ENCODE measurements around the gene USP40. TPM values are rescaled to one million over a fixed set of nuclear protein-coding genes. Genes with fewer than 3 reads are reported as not detected.
A peak's percentile ranks its signal among the peaks of the same experiment; 100 is the strongest.

The USP40 gene
- total RNA-seq, 4 donors from 2014 or later, result 30.7 to 113 (median 41.3) TPM

DNA sequence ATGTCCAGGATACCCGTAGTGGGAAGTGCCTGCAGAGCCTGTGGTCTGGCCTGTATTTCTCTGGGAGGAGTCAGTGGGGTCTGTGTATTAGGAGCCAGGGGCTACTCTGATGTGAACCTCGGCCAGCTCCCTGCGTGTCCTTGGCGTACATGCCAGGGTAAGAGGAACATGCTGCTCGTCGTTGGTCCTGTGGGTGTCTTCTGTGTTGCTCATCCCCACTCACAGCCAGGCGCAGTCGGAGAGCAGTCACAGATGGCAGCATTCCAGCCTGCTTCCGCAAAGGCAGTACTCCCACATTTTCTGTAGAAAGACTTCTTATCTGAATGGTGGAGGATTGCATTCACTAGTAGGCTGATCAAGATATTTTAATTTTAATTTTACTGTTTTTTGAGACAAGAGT, 127.4 kb downstream of the USP40 start:
- Histone ChIP-seq H3K27me3 (no peaks in the 10 kb centered on the region), H3K9me3 (no peaks in the 10 kb centered on the region), H3K27ac (no peak overlapping the region), H3K4me1 (peaks cover 0 to 7% (median 2%) of the 10 kb centered on the region in 4 donors), H3K4me3 (no peak overlapping the region), H3K36me3 (peaks cover 0 to 13% (median 7%) of the 10 kb centered on the region in 4 donors)
- TF ChIP-seq EP300 (IDR thresholded peaks at IDR 0.05; ENCODE audit: low read depth) (no peak), POLR2AphosphoS5 (IDR thresholded peaks at IDR 0.05) (no peak), POLR2A (IDR thresholded peaks at IDR 0.05) (no peak)
- TF ChIP-seq, protein P1, sequence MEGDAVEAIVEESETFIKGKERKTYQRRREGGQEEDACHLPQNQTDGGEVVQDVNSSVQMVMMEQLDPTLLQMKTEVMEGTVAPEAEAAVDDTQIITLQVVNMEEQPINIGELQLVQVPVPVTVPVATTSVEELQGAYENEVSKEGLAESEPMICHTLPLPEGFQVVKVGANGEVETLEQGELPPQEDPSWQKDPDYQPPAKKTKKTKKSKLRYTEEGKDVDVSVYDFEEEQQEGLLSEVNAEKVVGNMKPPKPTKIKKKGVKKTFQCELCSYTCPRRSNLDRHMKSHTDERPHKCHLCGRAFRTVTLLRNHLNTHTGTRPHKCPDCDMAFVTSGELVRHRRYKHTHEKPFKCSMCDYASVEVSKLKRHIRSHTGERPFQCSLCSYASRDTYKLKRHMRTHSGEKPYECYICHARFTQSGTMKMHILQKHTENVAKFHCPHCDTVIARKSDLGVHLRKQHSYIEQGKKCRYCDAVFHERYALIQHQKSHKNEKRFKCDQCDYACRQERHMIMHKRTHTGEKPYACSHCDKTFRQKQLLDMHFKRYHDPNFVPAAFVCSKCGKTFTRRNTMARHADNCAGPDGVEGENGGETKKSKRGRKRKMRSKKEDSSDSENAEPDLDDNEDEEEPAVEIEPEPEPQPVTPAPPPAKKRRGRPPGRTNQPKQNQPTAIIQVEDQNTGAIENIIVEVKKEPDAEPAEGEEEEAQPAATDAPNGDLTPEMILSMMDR (IDR thresholded peaks at IDR 0.05), result no peak
- no peak for DNase-seq
- in situ Hi-C loops (cut with MboI; ENCODE audit: low pct_ligation_motif_present in 1 of 4, low pct_unique_long_range_greater_than_20kb in 1 of 4, low sequenced_read_pairs in 3 of 4) (loop anchor here in 1 of 4 donors (25.0 kb wide), 1 partner anchor 152 kb away; no protein-coding TSS in a partner anchor), intact Hi-C loops (cut with DNase I; ENCODE audit: low total_unique reads) (no loop called here)
- WGBS, 2 donors (ENCODE audit: low coverage in 1 of 2), result 78 to 84% methylated on average over 3 to 9 of the region's 9 CpGs

DNA sequence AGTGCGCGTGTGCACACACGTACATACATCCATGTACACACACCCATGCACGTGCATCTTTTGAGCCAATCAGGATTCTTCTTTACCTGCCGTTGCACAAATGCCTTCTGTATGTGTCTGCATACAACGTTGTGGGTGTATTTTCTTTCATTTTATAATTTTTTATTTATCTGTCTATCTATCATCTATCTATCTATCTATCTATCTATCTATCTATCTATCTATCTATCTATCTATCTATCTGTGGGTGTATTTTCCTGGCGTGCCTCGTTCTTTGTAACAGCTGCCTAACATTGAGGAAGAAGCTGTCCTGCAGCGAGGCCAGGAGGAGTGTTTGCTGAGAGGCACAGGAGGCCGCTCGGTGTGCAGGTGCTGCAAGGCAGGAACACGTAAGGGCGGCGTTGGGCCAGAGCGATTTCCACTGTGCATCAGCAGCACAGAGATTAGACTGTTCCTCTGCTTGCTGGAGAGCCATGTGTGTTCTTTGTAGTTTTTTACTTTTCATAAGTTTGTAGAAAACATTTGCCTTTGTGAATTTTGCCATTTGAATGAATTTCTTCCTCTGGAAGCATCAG, 127.9 kb downstream of the USP40 start:
- no peak for TF ChIP-seq POLR2A (IDR thresholded peaks at IDR 0.05)
- no peak for TF ChIP-seq POLR2AphosphoS5 (IDR thresholded peaks at IDR 0.05)
- TF ChIP-seq, protein P1 (IDR thresholded peaks at IDR 0.05), result no peak
- no peak for TF ChIP-seq EP300 (IDR thresholded peaks at IDR 0.05; ENCODE audit: low read depth)
- in situ Hi-C loops (cut with MboI; ENCODE audit: low pct_ligation_motif_present in 1 of 4, low pct_unique_long_range_greater_than_20kb in 1 of 4, low sequenced_read_pairs in 3 of 4) (loop anchor here in 1 of 4 donors (25.0 kb wide), 1 partner anchor 151 kb away; no protein-coding TSS in a partner anchor), intact Hi-C loops (cut with DNase I; ENCODE audit: low total_unique reads) (no loop called here)
- 92 to 93% methylated on average over 11 to 15 of the region's 15 CpGs for WGBS, 2 donors (ENCODE audit: low coverage in 1 of 2)
- no peaks in the 10 kb centered on the region for H3K27me3 ChIP-seq
- H3K4me3 ChIP-seq, result no peak overlapping the region
- peaks cover 0 to 13% (median 7%) of the 10 kb centered on the region in 4 donors for H3K36me3 ChIP-seq
- H3K4me1 ChIP-seq, result peaks cover 0 to 7% (median 3%) of the 10 kb centered on the region in 4 donors
- no peak for DNase-seq
- H3K9me3 ChIP-seq, result no peaks in the 10 kb centered on the region
- no peak overlapping the region for H3K27ac ChIP-seq

DNA sequence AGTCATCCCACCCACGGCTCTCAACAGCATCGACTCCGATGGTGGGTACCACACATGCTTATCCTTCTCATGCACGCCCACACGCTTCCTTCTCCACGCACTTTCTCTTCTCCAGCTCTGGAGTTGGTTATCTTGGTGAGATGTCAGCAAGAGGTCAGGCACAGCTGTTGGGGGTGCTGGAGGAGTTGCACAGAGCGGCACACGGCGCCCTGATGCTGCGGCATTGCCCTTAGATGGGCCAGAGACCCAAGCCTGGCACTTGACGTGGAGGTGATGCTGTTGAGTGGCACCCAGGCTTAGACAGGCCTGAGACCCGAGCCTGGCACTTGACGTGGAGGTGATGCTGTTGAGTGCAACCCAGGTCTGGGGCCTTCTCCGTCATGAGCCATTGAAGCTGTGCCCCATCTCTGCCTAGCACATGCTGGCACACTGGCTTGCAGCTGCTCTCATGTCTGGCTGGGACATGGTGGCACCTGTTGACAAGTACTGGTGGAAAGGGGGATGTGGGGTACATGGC, 129.1 kb downstream of the USP40 start:
- WGBS, 2 donors (ENCODE audit: low coverage in 1 of 2), result 98% methylated on average over 14 of the region's 14 CpGs; no CpG with 5 or more reads in 1 of the 2 donors
- H3K4me1 ChIP-seq, result peaks cover 0 to 3% (median 0%) of the 10 kb centered on the region in 4 donors
- no peak for DNase-seq
- no peak overlapping the region for H3K27ac ChIP-seq
- no peak for TF ChIP-seq EP300 (IDR thresholded peaks at IDR 0.05; ENCODE audit: low read depth)
- TF ChIP-seq, protein P1 (IDR thresholded peaks at IDR 0.05), result no peak
- no peak for TF ChIP-seq POLR2A (IDR thresholded peaks at IDR 0.05)
- TF ChIP-seq POLR2AphosphoS5 (IDR thresholded peaks at IDR 0.05), result no peak
- peaks cover 0 to 13% (median 7%) of the 10 kb centered on the region in 4 donors for H3K36me3 ChIP-seq
- no peak overlapping the region for H3K4me3 ChIP-seq
- no peaks in the 10 kb centered on the region for H3K9me3 ChIP-seq
- in situ Hi-C loops (cut with MboI; ENCODE audit: low pct_ligation_motif_present in 1 of 4, low pct_unique_long_range_greater_than_20kb in 1 of 4, low sequenced_read_pairs in 3 of 4), result loop anchor here in 1 of 4 donors (25.0 kb wide), 1 partner anchor 150 kb away; no protein-coding TSS in a partner anchor
- intact Hi-C loops (cut with DNase I; ENCODE audit: low total_unique reads), result no loop called here
- no peaks in the 10 kb centered on the region for H3K27me3 ChIP-seq

DNA sequence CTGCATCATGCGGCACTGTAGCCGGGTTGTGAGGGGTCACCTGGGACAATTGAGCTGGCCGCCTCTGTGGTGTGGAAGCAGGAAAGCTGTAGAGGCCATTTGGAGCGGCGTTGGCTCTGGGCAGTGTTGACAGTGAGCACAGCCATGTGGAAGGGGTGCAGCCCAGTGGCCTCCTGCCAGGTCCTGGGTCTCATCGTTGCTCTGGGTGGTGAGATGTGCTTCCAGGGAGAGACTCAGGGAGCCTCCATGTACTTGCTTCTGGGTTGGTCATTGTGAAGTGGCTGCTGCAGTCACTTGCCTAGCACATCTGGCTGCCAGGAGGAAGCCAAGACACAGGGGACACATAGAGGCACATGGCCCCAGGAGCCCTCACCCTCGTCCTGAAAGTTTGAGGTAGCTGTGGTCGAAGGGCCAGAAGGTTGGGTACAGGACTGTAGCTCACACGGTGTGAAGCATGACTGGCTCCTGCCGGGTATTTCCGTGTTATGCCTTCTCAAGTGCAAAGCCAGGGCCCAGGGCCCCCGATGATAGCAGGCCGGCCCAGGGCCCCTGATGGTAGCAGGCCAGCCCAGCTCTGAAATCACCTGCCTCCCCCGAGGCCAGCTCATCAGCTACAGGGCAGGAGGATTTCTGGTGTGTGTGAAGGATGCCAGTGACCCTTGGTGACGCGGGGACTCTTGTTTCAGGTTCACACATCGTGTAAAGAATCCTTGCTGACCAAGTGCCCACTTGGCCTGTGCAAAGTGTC, 129.7 kb downstream of the USP40 start:
- H3K4me1 ChIP-seq, result peaks cover 0 to 3% (median under 1%) of the 10 kb centered on the region in 4 donors
- no peaks in the 10 kb centered on the region for H3K27me3 ChIP-seq
- no peaks in the 10 kb centered on the region for H3K9me3 ChIP-seq
- intact Hi-C loops (cut with DNase I; ENCODE audit: low total_unique reads) (no loop called here), in situ Hi-C loops (cut with MboI; ENCODE audit: low pct_ligation_motif_present in 1 of 4, low pct_unique_long_range_greater_than_20kb in 1 of 4, low sequenced_read_pairs in 3 of 4) (loop anchor here in 1 of 4 donors (25.0 kb wide), 1 partner anchor 150 kb away; no protein-coding TSS in a partner anchor)
- no peak overlapping the region for H3K27ac ChIP-seq
- peaks cover 0 to 13% (median 7%) of the 10 kb centered on the region in 4 donors for H3K36me3 ChIP-seq
- WGBS, 2 donors (ENCODE audit: low coverage in 1 of 2), result 82 to 86% methylated on average over 2 to 17 of the region's 17 CpGs
- DNase-seq, result peak; percentile 4
- H3K4me3 ChIP-seq, result no peak overlapping the region
- TF ChIP-seq POLR2AphosphoS5 (IDR thresholded peaks at IDR 0.05), result no peak
- TF ChIP-seq, protein P1 (IDR thresholded peaks at IDR 0.05), result no peak
- no peak for TF ChIP-seq EP300 (IDR thresholded peaks at IDR 0.05; ENCODE audit: low read depth)
- TF ChIP-seq POLR2A (IDR thresholded peaks at IDR 0.05), result no peak
